Testis (tissue), 3 donors: Measurements from ENCODE around the gene RASAL1. TPM values are rescaled to one million over a fixed set of nuclear protein-coding genes. Genes with fewer than 3 reads are reported as not detected.

Source experiments
- DNase-seq: peaks from one replicate; pipeline ENCODE4 v3.0.0-alpha.2; 2019
- H3K27ac ChIP-seq, 2 donors: fragments of 200-600 bp; sonication (generic); one replicate each; pipeline ENCODE4 v1.5.1; 2019
- H3K27me3 ChIP-seq: fragments of 200-600 bp; sonication (generic); one replicate; pipeline ENCODE4 v1.5.1; 2019
- H3K36me3 ChIP-seq: fragments of 200-600 bp; sonication (generic); one replicate; pipeline ENCODE4 v1.5.1; 2017; ENCODE audit warnings: low read depth; ENCODE audit errors: missing control alignments
- H3K4me1 ChIP-seq: fragments of 200-600 bp; sonication (generic); one replicate; pipeline ENCODE4 v1.5.1; 2019
- H3K4me3 ChIP-seq, 2 donors: fragments of 200-600 bp; sonication (generic); one replicate each; pipeline ENCODE4 v1.5.1; 2017 to 2019
- H3K9me3 ChIP-seq: fragments of 200-600 bp; sonication (generic); one replicate; pipeline ENCODE4 v1.5.1; 2017
- CTCF ChIP-seq, 3 experiments: fragments of 450-650 bp in 2 of 3; fragments of 200-600 bp in 1 of 3; sonication (generic) in 1 of 3; IDR thresholded peaks; one replicate each; pipeline ENCODE4 v1.5.1; 2016 to 2019; ENCODE audit warnings: antibody characterized with exemption in 3 of 3, mild to moderate bottlenecking in 2 of 3, moderate library complexity in 1 of 3
- POLR2A ChIP-seq: fragments of 450-650 bp; IDR thresholded peaks from one replicate; pipeline ENCODE4 v1.6.1; 2017; ENCODE audit warnings: antibody characterized with exemption, mild to moderate bottlenecking, moderate library complexity
- WGBS, 2 donors: methylation state at CpG; one replicate each; pipeline ENCODE4 v1.1.5; 2018; 5-methylcytosine and 5-hydroxymethylcytosine counted together
- intact Hi-C: fragments of 100-400 bp; cut with DNase I; formaldehyde crosslinking; loops from one replicate; pipeline ENCODE4 v1.15.1; 2023; ENCODE audit warnings: low total_unique reads
- polyA plus RNA-seq: library from polyadenylated mRNA; stranded (reverse); fragments of 350-450 nt; fragmentation: Illumina TruSeq; extraction: RNeasy Lipid Tissue Mini Kit (QIAGEN cat#74804); gene quantifications from one replicate; pipeline ENCODE4 v1.2.3, GENCODE V29; 2014; ENCODE audit warnings: low read depth, low replicate concordance; ENCODE audit not compliant: insufficient read depth
- total RNA-seq, 2 donors: library from RNA; depleted of rRNA; stranded (reverse); fragments of >200 nt; gene quantifications; one replicate each; pipeline ENCODE4 v1.2.3, GENCODE V29; 2016

The RASAL1 gene
- total and polyA plus RNA-seq, 3 donors from 2014 or later = 5.0 to 20.1 (median 18.2) TPM

- TF ChIP-seq CTCF (IDR thresholded peaks at IDR 0.05) (no peak), POLR2A (no peak)
- WGBS, 2 donors = 83% methylated on average over 3 of the region's 3 CpGs; no CpG with 5 or more reads in 1 of the 2 donors
Observed at GRCh38 chr12:113133666-113134065, 1.9 kb downstream of the RASAL1 start.

GRCh38 chr12:113133036-113133435 is 2.5 kb downstream of the RASAL1 start:
- peaks cover 5% of the 10 kb centered on the region for H3K4me1 ChIP-seq
- H3K36me3 ChIP-seq = no peaks in the 10 kb centered on the region
- intact Hi-C loops = no loop called here
- WGBS, 2 donors = 69 to 72% methylated on average over 4 to 6 of the region's 6 CpGs
- no peaks in the 10 kb centered on the region for H3K27me3 ChIP-seq
- TF ChIP-seq POLR2A (no peak), CTCF (IDR thresholded peaks at IDR 0.05) (no peak)
- H3K27ac ChIP-seq = no peak overlapping the region
- peak; percentile 32 for DNase-seq
- H3K4me3 ChIP-seq = no peak overlapping the region
- H3K9me3 ChIP-seq = no peaks in the 10 kb centered on the region

More at GRCh38 chr12:113133666-113134065, 1.9 kb downstream of the RASAL1 start:
- H3K36me3 ChIP-seq = no peaks in the 10 kb centered on the region
- no peaks in the 10 kb centered on the region for H3K27me3 ChIP-seq
- H3K9me3 ChIP-seq = no peaks in the 10 kb centered on the region
- intact Hi-C loops = no loop called here
- no peak for DNase-seq
- H3K27ac ChIP-seq = no peak overlapping the region
- H3K4me1 ChIP-seq = peaks cover 5% of the 10 kb centered on the region
- H3K4me3 ChIP-seq = no peak overlapping the region

GRCh38 chr12:113131556-113131955 is 4.0 kb downstream of the RASAL1 start:
- Histone ChIP-seq H3K4me1 (peaks cover 5% of the 10 kb centered on the region), H3K27ac (no peak overlapping the region), H3K36me3 (no peaks in the 10 kb centered on the region), H3K27me3 (no peaks in the 10 kb centered on the region), H3K9me3 (no peaks in the 10 kb centered on the region), H3K4me3 (no peak overlapping the region)
- TF ChIP-seq POLR2A (no peak), CTCF (IDR thresholded peaks at IDR 0.05) (no peak)
- intact Hi-C loops = no loop called here
- DNase-seq = no peak
- WGBS, 2 donors = 89 to 100% methylated on average over 1 of the region's 1 CpG

- Histone ChIP-seq H3K9me3 (no peaks in the 10 kb centered on the region), H3K27ac (no peak overlapping the region), H3K36me3 (no peaks in the 10 kb centered on the region), H3K27me3 (no peaks in the 10 kb centered on the region), H3K4me3 (no peak overlapping the region), H3K4me1 (no peaks in the 10 kb centered on the region)
- WGBS, 2 donors = 53% methylated on average over 9 to 11 of the region's 18 CpGs
- TF ChIP-seq POLR2A (no peak), CTCF (IDR thresholded peaks at IDR 0.05) (no peak)
- intact Hi-C loops = no loop called here
- DNase-seq = peak; percentile 67
Observed at GRCh38 chr12:113130457-113131135, 5.0 kb downstream of the RASAL1 start.
